ENCODE measurements around the gene TGFBR2.

Gene TGFBR2

DNA sequence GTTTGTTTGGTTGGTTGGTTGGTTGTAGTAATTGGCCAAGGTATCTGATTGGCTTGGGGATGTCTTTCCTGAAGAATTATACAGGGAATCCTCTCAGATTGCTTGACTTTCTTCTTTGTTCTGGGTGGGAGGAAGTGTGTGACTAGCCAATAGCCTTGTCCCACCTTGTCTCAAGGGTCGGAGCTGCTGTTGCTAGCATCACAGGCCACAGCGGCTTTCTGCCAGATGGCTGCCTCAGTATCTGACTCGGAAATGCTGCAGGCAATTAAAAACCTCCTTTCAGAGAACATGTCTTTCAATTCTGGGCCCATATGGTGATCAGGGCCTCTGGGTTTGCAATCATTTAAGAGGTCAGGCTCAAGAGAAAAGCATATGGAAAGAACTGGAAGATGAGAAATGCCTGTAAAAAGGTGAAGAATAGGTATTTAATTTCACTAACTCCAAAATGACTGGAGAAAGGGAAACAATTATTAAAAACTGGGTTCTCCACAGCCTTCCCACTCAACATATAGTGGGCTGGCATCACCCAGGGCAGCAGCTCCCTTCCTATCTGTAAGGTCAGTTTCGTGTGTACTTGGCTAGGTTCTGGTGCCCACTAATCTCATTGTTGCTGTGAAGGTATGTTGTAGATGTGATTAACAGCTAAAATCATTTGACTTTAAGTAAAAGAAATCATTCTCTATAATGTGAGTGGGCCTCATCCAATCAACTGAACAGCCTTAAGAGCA lies 32.4 kb downstream of the TGFBR2 start:
- peak; percentile 83 for DNase-seq

DNA sequence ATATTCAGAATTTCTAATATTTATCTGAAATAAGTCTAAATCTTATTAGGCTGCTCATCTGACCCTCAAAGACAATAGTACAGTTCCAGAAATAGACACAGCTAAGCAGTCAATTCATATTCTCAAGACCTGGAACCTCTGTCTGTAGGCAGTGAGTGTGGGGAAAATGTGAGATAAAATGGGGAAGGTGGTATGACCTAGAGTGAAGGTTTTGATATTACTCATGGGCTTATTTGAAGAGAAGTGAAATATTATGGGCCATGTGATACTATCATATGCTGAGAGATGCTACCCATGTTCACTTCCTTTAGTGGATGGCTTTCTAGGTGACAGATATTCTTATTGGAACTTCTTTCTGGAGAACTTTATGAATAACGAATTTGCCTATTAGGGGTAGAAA lies 33.5 kb downstream of the TGFBR2 start:
- DNase-seq, result no peak

DNA sequence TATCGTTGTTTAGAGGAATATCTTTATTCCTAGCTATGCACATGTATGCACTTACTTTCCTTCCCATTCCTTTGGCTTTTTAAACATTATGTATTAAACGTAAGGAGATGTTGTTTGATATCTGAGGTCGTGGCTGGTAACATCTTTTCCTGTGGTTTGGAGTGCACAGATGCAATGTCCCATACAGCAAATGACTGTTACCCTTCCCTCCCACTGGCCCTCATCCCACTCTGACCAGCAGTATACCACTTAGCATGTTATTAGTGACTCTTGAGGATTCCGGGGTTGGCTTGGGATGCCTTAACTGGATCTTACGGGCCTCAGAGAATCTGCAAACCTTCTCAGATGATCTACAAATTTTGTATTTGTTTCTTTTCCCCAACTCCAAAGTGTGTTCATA lies 34.5 kb downstream of the TGFBR2 start:
- no peak for DNase-seq

DNA sequence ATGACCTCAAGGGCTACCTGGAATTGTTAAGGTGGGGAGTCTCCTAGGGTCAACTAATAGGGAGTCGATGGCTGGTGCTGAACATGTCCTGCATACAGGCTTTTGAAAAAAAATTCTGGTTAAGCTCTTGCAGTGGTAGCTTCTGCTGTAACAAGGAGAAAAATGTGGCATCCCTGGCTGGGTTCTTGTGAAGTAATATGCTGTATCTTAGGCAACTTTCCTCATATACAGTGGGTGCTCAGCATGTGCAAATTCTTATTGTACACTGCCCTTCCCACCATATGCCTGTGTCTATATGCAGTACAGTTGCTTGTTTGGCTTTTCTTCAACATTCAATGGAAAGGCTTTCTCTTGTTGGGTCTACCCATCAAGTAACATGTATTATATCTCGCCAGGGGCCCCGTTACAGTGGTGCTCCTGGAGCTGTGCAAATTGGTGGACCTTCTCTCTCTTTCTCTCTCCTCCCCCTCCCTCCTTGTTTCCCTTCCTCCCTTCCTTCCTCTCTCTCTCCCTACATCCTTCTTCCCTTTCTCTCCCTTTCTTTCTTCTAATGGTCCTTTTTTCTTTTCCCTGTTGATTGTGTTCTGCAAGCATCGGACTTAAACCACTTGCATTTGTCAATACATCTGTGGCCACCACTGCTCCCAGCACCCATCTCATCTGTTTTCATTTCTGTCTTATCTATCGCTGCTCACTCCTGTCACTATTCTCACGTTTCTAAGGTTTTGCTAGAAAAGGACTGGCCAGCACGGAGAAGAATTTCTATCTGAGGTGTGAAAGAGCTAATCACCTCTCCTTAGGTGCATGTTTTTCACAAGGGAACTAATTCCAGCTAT lies 35.2 kb downstream of the TGFBR2 start:
- DNase-seq, result no peak

DNA sequence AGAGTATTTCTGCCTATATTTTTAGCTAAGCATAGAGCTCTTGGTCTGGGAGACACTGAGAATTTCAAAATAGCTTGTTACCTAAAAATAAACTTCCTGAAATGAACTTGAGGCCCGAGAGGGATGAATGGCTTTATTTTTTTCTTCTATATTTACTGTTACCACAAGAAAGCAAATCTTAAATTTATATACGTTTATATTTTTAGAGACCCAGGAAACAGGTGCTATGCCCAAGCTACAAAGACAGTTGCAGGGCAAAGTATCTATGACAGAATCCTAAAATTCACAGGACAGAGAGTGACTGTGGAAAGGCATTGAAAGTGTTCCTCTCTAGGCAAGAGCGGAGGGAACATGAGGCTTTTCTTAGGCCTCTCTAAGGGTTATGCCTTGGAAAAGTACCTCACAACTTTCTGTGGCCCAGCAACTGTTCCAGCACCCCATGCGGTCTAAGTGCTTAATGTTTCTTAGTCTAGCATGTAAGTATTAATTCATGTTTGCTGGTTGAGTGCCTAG lies 36.5 kb downstream of the TGFBR2 start:
- no peak for DNase-seq

DNA sequence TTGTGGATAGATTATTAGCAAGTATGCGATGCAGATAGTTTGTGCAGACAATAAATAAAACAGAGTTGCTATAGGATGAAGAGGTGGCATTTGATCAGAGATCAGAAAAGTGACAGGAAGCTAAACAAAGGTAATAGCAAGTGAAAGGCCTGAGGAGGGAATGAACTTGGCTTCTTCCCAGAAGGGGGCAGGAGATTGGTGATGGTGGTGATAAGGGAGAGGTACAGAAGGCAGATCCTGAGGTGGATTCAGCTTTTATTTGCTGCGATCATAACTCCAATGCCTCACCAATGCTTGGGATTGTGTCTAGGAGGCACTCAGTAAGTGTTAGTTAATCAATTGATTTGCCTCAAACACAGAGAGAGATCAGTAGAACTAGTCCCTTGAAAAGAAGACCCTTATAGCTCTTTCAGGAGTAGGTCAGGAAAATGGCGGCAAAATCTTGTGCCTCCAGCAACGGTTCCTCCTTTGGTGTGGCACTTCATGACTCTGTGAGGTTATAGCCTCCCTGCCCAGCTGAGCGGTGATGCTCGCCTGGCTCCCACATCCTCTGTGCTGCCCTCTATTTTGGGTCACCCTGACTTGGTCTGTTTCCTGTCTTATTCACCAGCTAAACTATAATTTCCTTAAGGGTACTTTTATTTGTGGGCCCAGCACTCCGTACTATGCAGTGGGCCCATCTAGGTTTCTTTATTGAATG lies 37.5 kb downstream of the TGFBR2 start:
- DNase-seq, result no peak

DNA sequence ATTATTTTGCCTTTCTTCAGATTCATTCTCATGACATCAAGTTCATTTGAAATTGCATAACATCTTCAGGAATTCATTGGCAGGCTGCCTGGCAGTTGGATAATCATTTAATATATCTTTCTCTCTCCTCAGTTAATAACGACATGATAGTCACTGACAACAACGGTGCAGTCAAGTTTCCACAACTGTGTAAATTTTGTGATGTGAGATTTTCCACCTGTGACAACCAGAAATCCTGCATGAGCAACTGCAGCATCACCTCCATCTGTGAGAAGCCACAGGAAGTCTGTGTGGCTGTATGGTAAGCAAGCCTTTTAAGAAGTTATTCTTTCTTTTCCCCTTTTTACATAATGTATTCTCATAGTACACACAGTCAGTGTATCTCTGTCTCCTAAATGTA lies 38.2 kb downstream of the TGFBR2 start:
- no peak for DNase-seq

DNA sequence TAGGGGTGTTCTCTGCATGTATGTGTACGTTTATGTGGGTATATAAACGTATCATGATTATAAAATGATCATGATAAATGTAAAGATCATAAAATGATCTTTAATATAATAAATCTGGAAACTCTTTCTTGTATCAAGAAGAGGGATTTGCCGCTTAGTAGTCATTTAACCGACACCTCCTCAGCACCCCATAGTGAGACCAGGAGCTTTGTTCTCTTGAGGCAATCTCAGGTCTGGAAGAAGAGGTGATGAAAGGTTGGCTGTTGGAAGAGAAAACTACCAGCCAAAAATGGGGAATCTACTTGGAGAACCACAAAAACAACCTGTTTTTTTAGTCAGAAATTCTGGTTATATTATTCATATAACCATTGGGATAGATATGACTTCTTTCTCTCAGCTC lies 38.7 kb downstream of the TGFBR2 start:
- no peak for DNase-seq

DNA sequence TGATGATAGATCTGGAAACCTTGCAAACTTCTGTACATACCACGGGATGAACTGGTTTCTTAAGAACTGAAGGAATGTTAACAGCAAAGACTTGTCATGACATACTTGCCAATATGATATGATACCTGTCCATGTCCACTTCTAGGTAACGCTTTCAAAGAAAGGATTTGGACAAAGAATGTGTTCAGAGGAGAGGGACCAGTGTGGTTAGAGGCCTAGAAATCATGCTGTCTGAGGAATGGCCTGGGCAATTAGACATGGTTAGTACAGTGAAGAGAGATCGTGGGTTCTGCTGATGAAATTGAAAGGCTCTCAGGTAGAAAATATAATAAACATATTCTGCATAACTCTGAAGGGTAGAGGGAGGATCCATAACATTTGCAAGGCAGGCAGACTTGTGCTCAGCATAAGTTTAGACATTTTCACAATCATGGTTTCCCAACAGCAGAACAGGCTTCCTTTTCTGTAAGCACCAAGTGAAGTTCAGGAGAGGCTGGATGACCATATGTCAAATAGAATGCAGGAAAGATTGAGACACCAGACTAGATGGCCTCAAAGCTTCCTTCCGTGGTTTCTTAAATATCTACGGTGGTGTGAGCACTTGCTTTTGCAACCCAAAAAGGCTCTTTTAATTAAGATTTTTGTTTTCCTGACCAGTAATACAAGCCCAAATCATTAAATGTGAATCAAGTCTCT lies 39.9 kb downstream of the TGFBR2 start:
- DNase-seq, result no peak

DNA sequence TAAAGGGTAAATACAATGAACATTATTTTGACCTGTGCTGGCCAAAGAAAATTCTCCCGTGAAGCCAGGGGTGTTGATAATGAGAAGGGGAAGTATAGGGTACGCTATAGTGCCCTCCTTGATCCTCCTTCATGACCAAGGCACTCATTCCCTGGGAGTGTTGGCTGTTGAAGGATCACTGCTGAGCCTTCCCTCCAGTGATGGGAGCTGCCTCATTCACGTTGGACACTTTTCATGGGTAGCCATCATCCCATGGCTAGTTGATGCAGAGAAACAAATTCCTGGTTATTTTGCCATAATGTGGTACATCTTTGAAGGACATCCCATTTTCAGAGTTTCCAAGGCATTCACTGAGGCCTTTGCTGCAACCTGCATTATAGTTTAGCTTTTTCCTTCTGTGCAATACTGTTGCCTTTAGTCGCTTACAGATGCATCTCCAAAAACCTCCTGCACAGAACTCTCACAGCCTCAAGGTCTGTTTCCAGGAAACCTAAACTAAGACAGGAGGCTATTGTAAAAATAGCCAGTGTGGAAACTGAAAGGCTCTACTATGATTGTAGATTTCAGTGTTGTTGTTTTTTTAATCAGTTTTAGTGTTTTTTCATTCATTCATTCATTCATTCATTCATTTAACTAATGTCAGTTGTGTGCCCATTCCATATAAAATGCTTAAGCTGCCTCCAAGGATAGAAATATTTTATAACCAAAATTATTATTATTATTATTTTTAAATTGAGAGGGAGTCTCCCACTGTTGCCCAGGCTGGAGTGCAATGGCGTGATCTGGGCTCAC lies 40.8 kb downstream of the TGFBR2 start:
- no peak for DNase-seq

DNA sequence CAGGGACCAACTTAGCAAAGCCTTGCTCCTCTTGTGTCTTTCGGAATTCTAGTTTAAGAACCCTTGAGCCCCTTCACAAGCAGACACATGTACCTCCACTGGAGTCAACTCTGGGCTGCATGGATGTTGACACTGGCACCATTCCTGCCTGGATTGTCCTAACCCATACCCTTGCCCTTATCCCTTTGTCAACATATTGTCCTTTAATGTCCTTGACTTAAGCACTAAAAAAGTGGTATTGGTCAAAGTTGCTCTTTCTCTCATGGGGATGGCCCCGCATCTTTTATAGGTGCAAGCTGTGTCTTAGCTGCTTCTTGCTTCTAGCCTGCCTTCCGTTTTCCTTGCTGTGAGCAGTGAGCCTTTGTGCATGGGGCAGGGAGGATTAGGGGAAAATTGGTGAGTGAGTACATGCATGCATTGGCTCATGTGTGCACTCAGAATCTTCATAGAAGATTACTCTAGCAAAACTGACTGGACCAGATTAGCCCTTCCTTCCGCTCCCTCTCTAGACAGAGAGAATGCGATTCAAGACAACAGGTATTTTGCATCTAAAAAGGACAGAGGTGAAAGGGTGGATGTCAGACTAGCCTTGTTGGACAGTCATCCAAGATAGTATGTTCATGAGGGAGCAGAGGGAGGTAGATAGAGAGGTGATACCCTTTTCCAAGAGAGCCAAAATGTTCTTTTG lies 42.4 kb downstream of the TGFBR2 start:
- DNase-seq, result no peak

DNA sequence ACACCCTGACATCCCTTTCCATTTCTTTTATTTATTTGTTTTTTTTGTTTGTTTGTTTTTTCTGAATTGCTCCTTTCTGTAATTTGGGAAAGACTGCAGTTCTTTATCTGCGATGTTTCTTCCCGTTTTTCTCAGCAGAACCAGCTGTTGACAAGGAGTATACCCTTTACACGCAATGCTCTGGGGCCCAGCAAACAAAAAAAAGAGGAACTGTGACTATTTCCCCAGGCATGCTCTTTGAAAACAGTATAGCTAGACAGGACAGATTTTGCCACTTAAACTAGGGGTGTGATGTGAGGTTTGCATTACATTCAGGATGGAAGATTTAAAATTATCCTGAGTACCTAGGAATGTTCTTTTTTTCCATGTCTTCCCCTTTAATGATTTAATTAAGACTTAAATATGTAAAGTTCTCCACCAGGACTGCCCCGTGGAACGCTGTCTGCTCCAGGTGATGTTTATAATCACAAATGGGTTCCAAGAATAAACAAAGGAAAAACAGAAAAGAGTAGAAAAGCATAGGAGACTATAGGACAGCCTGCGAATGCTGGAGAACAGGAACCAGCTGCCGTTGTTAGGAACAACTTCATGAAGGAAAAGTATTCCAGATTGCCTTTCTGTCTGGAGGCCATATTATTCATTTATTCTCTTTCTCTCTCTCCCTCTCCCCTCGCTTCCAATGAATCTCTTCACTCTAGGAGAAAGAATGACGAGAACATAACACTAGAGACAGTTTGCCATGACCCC lies 43.3 kb downstream of the TGFBR2 start:
- DNase-seq, result no peak

DNA sequence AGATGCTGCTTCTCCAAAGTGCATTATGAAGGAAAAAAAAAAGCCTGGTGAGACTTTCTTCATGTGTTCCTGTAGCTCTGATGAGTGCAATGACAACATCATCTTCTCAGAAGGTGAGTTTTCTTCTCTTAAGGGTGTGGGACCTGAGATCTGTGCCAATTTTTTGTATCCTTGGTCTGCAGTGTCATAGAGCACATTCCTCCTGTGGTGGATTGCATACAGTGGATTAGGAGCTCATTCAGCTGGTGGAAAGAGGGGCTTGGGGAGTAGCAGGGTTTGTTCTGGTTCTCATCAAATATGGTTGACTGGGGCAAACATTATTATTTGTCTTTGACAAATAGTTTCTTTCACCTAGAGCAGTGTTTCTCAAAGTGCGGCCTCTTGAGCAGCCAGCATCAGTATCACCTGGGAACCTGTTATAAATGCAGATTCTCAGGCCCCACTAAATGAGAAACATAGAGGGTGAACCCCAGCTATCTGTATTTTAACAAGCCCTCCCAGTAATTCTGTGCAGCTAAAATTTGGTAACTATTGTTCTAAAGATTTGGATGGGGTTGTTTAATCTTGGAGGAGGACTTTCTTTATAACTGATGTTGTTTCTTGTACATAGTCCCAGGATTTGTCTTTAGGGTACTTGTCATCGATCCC lies 44.1 kb downstream of the TGFBR2 start:
- no peak for DNase-seq

DNA sequence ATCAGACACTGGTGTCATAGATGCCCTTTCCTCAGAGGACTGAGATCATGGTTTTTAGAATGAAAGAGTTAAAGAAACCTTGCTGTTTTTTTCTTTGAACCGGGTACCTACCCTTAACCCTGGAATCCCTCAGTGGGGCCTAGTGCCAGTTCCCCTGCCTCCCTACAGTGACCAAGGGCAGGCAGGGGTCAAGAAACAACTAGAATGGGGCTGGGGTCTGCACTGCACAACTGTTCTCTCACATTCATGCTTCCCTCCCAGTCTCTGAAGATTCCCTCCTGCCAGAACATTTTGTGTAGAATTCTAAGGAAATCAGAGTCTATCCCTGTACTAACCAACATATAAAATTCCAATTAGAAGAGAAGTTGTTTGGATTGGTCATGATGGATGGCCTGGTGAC lies 47.9 kb downstream of the TGFBR2 start:
- DNase-seq, result no peak

DNA sequence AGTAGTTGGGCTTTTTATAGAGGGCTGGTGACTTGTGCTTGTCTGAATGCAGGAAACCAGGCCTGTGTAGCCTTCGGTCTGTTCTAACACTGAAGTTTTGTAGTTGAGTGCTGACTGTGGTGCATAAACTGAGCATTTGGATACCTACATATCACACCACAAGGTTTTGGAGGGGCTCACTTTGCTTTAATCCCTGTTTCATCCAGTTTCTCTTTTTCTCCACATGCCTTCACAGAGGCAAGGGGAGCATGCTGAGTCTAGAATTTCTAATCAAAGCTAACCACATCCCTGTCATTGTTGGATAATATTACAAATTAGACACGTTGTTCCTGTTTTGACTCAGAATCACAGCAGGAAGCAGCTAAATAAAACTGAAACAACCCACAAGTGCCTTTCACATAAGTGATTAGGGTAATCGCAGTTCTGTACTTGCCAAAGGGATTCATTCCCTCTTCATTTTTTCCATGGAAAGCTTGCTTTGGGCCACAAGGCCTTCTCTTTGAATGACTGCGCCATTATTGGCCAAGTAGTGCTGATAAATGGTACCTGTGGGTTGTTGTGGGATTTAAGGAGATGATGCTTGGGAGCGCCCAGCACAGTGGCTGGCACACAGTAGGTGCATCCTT lies 48.9 kb downstream of the TGFBR2 start:
- no peak for DNase-seq

DNA sequence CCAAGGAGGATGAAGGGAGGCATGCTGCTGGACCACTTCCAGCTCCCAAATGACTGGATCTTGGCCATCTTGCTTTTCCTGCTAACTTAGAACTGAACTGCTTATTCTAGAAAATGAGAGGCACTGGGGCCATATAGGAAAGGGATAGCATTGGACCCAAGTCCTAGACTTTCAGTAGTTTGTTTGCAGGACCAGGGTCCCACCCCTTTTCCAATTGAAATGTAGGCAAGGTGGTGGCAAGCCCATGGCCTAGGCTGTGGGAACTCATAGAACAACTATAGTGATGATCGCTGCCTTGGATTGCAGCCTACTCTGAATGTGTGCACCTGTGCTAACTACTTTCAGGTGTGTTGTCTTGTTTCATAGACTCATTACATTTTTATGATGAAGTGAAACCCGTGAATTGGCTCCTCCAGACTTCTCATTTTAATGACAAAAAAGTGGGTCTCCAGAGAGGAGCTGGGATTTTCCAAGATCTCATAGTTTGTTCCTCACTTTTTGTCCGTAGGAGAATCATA lies 50.3 kb downstream of the TGFBR2 start:
- no peak for DNase-seq

DNA sequence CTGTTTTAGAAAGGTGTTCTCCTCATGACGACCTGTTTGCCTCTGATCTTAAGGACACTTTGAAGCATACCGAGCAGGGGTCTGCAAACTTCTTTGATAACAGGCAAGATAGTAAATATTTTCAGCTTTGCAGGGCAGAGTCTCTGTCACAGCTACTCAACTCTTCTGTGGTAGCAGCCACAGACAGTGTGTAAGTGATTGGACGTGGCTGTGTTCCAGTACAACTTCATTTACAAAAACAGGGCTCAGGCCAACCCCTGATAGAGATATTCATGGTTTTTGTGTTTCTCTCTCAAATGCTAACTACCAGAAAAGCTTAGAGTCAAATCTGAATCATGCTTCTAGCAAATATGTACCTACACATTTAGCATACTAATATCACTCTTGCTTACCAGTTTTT lies 51.5 kb downstream of the TGFBR2 start:
- DNase-seq, result no peak

DNA sequence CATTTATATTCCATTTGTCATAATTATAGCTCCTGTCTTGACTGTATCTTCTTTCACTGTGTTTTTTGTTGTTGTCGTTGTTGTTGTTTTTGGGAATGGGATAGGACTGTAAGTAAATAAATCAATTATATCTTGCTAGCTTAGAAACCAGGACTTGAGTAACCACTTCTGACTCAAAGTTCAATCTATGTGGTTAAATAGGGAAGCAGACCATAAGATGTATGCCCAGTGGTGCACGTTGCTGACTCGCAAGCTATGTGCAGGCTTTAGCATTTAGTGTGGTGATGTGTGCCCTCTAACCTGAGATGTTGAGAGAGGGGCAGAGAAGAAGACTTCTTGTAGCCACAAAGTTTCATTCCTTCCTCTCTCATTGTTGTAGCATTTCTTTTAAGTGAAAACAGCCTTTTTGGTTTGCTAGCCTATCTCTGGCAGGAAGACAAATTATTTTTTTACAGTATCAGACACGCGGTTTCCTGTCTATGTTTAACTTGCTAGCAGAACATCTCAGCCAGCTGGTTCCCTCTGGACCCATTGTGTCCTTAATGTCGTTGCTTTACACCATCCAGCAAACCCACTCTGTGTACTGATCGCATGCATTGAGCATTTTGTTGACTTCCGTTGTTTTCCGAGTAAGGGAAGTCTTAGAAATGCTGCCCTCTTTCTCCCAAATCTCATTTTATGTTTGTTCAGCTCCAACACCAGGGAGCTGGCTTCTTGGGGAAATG lies 52.1 kb downstream of the TGFBR2 start:
- DNase-seq, result no peak

Measured in DMS 273 treated with DMSO at 0.1 percent for 48 hours (cell line).